SH-SY5Y (cell line): Measurements from ENCODE around the gene NID1.

ENCODE experiments used
- GATA2 ChIP-seq: IDR thresholded peaks from 2 replicates; pipeline ENCODE4 v1.6.1; 2011; ENCODE audit warnings: mild to moderate bottlenecking, low read depth, low read length
- GATA3 ChIP-seq: IDR thresholded peaks from 2 replicates; pipeline ENCODE4 v1.6.1; 2011; ENCODE audit warnings: low read depth, mild to moderate bottlenecking, low read length, moderate library complexity

GRCh38 chr1:236072001-236072400, 7.1 kb upstream of the NID1 start:
- TF ChIP-seq GATA2 (no peak), GATA3 (no peak)
